Muscle of leg (tissue), 11 donors: ENCODE results near the gene DCHS1. TPM values are rescaled to one million over a fixed set of nuclear protein-coding genes. Genes with fewer than 3 reads are reported as not detected.
A peak's percentile ranks its signal among the peaks of the same experiment; 100 is the strongest.

Experiments
- DNase-seq: peaks from one replicate; pipeline ENCODE4 v3.0.0; 2013
- H3K27ac ChIP-seq: one replicate; pipeline ENCODE4 v1.5.1; 2013; ENCODE audit warnings: mild to moderate bottlenecking, low read length, control low read depth
- H3K27me3 ChIP-seq: one replicate; pipeline ENCODE4 v1.6.1; 2013; ENCODE audit warnings: low read length; ENCODE audit not compliant: control insufficient read depth, insufficient read depth
- H3K36me3 ChIP-seq: one replicate; pipeline ENCODE4 v1.6.1; 2013; ENCODE audit warnings: low read length; ENCODE audit not compliant: control insufficient read depth, insufficient read depth
- H3K4me1 ChIP-seq: one replicate; pipeline ENCODE4 v1.6.1; 2013; ENCODE audit warnings: low read length; ENCODE audit not compliant: control insufficient read depth, insufficient read depth
- H3K4me3 ChIP-seq: one replicate; pipeline ENCODE4 v1.5.1; 2013; ENCODE audit warnings: low read length, control low read depth
- H3K9me3 ChIP-seq: replicated peaks from 2 replicates; pipeline ENCODE4 v1.6.1; 2013; ENCODE audit warnings: low read depth, low read length; ENCODE audit not compliant: control insufficient read depth
- WGBS: methylation state at CpG from one replicate; pipeline ENCODE4 v1.1.5; 2013; ENCODE audit warnings: missing lambda C conversion rate; ENCODE audit not compliant: insufficient coverage; 5-methylcytosine and 5-hydroxymethylcytosine counted together
- polyA plus RNA-seq, 8 donors: library from polyadenylated mRNA; unstranded; fragments of 120-200 nt; gene quantifications; one replicate each; pipeline versions ENCODE4 v1.2.1 to v1.2.3, GENCODE V29; 2013; ENCODE audit warnings: inconsistent platforms in 1 of 8, low replicate concordance in 1 of 8; ENCODE audit not compliant: insufficient read length in 8 of 8, insufficient read depth in 1 of 8
- total RNA-seq: library from RNA; stranded (reverse); fragments of 120-200 nt; gene quantifications from one replicate; pipeline ENCODE4 v1.2.4, GENCODE V29; 2013

Gene DCHS1
- total and polyA plus RNA-seq, 9 donors: 30.7 to 69.3 (median 49.9) TPM

DNA sequence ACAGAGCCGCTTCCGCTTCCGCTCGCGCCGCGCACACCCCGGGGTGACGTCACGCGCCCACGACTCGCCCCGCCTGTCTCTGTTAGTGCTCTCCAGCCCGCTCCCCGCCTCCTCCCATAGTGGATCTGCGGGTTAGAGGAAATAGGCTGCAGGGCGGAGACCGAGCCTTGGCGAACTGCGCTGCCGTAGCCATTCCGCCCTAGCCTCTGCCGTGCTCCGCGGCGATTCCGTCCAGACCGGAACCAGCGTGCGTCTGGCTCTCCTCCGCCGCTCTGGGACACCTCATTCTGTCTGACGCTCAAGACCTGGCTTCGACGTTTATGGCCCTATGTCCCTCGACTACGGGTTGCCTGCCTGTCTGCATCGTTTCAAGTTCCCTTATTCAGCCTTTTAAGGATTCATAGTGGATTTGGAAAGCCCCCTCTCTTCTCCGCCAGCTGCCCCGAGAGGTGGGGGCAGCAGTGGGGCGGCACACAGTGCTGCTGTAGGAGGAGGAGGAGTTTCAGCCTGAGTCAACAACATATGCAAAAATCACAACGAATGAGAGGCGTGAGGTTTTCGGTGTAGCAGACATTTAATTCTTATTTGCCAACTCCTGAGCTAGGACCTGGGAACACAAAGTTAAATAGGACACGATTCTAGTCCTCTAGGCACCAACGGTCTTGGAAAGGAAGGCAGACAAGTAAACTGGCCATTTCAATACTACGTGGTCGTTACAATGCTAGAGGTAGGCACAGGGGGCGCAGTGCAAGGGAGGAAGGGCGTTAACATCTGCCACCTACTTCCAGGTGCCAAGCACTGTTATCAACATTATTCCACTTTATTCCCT is 43.2 kb downstream of the DCHS1 start, which contains the start of gene TAF10:
TSS of gene TAF10 (minus strand) at position 4 of the 829 bp plus-strand sequence. CDS start 27 bp downstream, outside the sequence.
- 0% methylated on average over 38 of the region's 51 CpGs for WGBS
- peaks cover 35% of the 10 kb centered on the region for H3K4me1 ChIP-seq

DNA sequence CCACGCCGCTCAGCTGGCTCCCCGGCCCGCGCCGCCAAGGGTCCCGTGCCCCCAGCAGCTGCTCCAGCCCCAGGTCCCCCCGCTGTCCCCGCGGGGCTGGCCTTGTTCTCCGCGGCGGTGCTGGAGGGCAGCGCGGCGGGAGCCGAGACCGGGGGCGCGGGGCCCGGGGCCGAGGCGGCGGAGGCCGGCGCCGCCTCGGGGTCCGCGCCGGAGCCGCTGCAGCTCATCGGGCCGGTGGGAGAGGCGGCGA is 43.7 kb downstream of the DCHS1 start:
- Histone ChIP-seq H3K27ac (peak overlapping the region; percentile 93), H3K9me3 (no peaks in the 10 kb centered on the region), H3K4me3 (peak overlapping the region; percentile 54), H3K4me1 (peaks cover 38% of the 10 kb centered on the region), H3K36me3 (peaks cover 66% of the 10 kb centered on the region), H3K27me3 (no peaks in the 10 kb centered on the region)
- DNase-seq: no peak
- under 1% methylated on average over 36 of the region's 36 CpGs for WGBS

More for the DNA sequence above, 43.2 kb downstream of the DCHS1 start, which contains the start of gene TAF10:
- Histone ChIP-seq H3K9me3 (no peaks in the 10 kb centered on the region), H3K27me3 (no peaks in the 10 kb centered on the region), H3K4me3 (peak within 1 kb of the TSS; percentile 54), H3K27ac (peak within 1 kb of the TSS; percentile 97), H3K36me3 (peaks cover 67% of the 10 kb centered on the region)
- DNase-seq: peak; percentile 99

DNA sequence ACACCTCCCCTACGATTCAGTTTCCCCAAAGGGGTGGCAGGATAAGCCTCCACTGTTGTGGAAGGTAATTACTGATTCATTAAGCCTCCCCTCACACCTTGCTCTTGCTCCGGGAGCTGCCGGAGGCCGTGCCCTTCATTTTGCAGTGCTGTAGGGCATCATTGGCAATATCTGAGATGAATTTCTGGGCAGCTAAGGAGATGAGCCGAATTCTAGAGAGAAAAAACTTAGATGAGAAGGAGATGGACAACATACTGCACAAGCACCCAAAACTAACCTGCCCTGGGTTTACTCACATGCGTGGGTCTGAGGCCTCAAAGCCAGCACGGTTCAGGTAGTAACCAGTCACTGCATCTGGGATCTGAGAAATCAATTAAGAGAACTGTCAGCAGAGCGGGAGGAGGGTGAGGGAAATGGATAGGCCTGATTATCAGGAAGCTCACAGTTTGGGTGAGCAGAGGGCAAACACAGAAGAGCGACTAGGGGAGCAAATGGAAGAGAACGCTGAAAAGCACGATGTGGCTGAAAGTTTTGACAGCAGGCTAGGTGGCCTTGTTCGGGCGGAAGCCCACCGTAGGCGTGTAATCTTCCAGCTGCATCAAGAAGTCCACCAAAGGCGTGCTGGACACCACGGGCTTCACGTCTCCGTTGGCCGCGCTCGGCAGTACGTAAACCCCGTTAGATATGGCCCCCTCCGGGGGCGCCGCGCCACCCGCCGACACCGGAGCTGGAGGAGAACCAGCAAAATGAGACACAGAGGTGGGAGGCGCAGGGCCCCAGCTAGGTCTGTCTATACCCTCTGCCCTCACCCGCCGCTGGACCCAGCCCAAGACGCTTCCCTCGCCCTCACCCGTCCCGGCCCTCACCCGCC is 44.3 kb downstream of the DCHS1 start:
- H3K4me1 ChIP-seq: peaks cover 44% of the 10 kb centered on the region
- H3K4me3 ChIP-seq: peak overlapping the region; percentile 54
- H3K36me3 ChIP-seq: peaks cover 67% of the 10 kb centered on the region
- peak overlapping the region; percentile 93 for H3K27ac ChIP-seq
- 2% methylated on average over 34 of the region's 39 CpGs for WGBS
- no peaks in the 10 kb centered on the region for H3K27me3 ChIP-seq
- no peaks in the 10 kb centered on the region for H3K9me3 ChIP-seq
- DNase-seq: peak; percentile 53

DNA sequence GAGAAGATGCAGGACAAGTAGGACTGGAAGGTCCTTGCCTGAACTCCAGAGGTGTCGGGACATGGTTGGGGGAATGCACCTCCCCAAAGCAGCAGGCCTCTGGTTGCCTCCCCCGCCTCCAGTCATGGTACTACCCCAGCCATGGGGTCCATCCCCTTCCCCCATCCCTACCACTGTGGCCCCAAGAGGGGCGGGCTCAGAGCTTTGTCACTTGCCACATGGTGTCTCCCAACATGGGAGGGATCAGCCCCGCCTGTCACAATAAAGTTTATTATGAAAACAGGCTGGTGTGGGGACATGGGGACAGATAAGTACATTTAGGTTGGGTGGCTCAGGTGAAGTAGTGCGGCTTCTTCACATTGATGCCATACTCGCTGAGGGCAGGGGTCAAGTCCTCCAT is 45.0 kb downstream of the DCHS1 start:
- Histone ChIP-seq H3K27me3 (no peaks in the 10 kb centered on the region), H3K4me1 (peaks cover 50% of the 10 kb centered on the region), H3K27ac (peak overlapping the region; percentile 93), H3K36me3 (peaks cover 63% of the 10 kb centered on the region), H3K9me3 (no peaks in the 10 kb centered on the region), H3K4me3 (no peak overlapping the region)
- WGBS: 100% methylated on average over 3 of the region's 6 CpGs
- DNase-seq: peak; percentile 23

DNA sequence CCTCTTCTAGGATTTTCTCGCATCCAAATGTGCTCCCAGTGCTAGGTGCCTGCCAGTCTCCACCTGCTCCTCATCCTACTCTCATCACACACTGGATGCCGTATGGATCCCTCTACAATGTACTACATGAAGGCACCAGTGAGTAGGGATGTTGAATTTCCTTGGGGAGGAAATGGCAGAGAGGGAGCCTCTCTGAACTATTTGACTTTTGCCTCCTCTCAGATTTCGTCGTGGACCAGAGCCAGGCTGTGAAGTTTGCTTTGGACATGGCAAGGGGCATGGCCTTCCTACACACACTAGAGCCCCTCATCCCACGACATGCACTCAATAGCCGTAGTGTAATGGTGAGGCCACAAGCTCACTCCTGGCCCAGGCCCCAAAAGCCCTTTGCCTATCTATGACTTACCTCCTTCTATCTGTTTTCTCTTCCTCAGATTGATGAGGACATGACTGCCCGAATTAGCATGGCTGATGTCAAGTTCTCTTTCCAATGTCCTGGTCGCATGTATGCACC is 46.0 kb downstream of the DCHS1 start:
- WGBS: 91% methylated on average over 5 of the region's 8 CpGs
- Histone ChIP-seq H3K4me1 (peaks cover 58% of the 10 kb centered on the region), H3K36me3 (peaks cover 57% of the 10 kb centered on the region), H3K9me3 (no peaks in the 10 kb centered on the region), H3K27ac (no peak overlapping the region), H3K27me3 (no peaks in the 10 kb centered on the region), H3K4me3 (no peak overlapping the region)
- DNase-seq: peak; percentile 17

DNA sequence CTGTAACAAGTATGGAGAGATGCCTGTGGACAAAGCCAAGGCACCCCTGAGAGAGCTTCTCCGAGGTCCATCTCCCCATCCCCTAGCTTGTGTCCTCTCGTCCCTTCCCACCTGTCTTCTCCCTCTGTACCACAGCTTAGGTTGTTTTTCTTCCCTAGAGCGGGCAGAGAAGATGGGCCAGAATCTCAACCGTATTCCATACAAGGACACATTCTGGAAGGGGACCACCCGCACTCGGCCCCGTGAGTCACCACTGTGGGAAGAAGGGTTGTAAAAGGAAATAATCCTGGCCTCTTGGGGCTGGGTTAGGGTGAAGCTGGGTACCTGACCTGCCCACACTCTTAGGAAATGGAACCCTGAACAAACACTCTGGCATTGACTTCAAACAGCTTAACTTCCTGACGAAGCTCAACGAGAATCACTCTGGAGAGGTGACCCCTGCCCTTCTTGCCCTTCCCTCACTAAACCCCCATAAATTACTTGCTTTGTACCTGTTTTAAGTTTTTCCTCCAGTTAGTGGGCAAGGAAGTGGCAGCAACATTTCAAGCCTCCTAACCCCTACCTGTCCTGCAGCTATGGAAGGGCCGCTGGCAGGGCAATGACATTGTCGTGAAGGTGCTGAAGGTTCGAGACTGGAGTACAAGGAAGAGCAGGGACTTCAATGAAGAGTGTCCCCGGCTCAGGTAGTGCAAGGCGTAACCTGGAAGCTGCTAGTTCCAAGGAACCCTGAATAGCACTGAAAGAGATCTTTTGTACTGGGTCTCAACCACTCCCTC is 46.7 kb downstream of the DCHS1 start:
- Histone ChIP-seq H3K36me3 (peaks cover 53% of the 10 kb centered on the region), H3K4me3 (no peak overlapping the region), H3K27me3 (no peaks in the 10 kb centered on the region), H3K9me3 (no peaks in the 10 kb centered on the region), H3K27ac (no peak overlapping the region), H3K4me1 (peaks cover 58% of the 10 kb centered on the region)
- WGBS: 76% methylated on average over 9 of the region's 14 CpGs
- peak; percentile 12 for DNase-seq

DNA sequence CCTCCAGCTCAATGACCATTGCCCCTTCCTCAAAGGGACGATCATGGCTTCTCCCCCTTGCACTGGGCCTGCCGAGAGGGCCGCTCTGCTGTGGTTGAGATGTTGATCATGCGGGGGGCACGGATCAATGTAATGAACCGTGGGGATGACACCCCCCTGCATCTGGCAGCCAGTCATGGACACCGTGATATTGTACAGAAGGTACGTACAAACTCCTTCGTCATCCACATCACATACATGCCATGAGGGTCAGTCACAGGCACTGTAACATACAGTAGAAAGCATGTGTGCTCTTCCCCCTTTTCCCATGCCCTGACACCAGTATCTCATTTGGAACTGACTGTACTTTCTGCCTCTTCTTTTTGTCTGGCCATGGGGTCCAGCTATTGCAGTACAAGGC is 47.6 kb downstream of the DCHS1 start:
- H3K27me3 ChIP-seq: no peaks in the 10 kb centered on the region
- WGBS: 93% methylated on average over 4 of the region's 9 CpGs
- H3K4me3 ChIP-seq: no peak overlapping the region
- peaks cover 53% of the 10 kb centered on the region for H3K36me3 ChIP-seq
- H3K27ac ChIP-seq: peak overlapping the region; percentile 100
- H3K4me1 ChIP-seq: peaks cover 54% of the 10 kb centered on the region
- no peaks in the 10 kb centered on the region for H3K9me3 ChIP-seq
- DNase-seq: peak; percentile 7

DNA sequence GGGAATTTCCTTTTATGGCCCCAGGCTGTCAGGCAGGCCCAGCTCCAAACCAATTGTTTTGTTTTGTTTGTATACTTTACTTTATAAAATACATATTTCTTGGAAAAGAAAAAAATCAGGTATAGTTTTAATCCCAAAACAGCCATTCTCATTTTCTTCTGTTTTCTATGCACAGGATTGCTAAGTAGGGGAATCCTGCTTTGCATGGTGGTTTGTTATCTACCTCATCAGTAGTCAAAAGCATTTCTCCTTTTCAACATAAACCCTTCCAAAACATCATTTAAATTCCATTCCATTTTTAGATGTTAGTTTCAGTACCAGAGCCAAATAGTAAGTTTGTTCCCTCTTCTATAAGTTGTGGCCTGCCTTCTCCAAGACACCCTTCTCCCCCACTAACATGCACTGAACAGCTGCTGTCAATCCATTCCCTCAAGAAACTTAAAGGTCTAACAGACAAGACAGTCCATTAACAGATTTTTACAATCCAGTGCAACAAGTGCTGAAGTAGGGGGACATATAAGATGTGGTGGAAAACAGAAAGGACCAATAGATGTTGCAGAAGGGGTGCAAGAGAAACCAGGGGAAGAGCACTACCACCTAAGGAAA is 48.3 kb downstream of the DCHS1 start:
- Histone ChIP-seq H3K36me3 (peaks cover 55% of the 10 kb centered on the region), H3K4me1 (peaks cover 55% of the 10 kb centered on the region), H3K4me3 (no peak overlapping the region), H3K27ac (peak overlapping the region; percentile 100), H3K27me3 (no peaks in the 10 kb centered on the region), H3K9me3 (no peaks in the 10 kb centered on the region)
- DNase-seq: no peak

DNA sequence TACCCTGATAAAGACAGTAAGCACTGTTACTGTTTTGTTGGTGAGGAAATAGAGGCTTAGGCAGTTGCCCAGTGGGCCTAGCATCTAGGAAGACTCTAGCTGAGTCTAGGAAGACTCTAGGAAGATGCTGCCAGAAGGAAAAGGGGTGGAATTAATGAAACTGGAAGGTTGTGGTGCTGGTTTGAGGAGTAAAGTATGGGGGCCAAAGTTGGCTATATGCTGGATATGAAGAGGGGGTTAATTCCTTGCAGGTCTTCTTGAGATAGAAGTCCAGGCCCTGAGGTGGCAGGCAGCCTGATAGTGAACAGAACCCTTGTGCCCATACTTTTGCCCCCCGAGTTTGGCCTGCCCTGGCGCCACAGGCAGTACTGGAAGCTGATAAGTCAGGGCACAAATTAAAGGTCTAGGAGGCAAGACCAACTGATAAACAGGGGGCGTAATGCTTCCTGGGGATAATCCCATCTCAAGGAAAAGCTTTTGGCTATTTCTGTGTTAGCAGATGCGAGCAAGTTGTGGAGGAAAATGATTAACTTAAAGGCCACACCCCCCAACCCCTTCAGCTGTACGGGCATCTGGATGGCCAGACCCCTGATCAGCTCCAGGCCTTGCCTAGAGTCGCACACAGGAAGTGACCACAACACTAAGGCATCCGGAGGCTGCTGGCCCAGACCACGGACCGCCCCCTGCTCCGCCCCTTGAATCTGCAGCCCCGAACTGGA is 49.0 kb downstream of the DCHS1 start:
- 25% methylated on average over 6 of the region's 11 CpGs for WGBS
- H3K36me3 ChIP-seq: peaks cover 56% of the 10 kb centered on the region
- no peaks in the 10 kb centered on the region for H3K27me3 ChIP-seq
- peaks cover 61% of the 10 kb centered on the region for H3K4me1 ChIP-seq
- H3K9me3 ChIP-seq: no peaks in the 10 kb centered on the region
- peak overlapping the region; percentile 21 for H3K4me3 ChIP-seq
- H3K27ac ChIP-seq: peak overlapping the region; percentile 100
- DNase-seq: peak; percentile 98
